HepG2 (cell line): ENCODE results near the gene NBEA. TPM values are rescaled to one million over a fixed set of nuclear protein-coding genes. Genes with fewer than 3 reads are reported as not detected.

Experiments
- BHLHE40 ChIP-seq: IDR thresholded peaks from 2 replicates; pipeline ENCODE4 v1.6.1; 2011; ENCODE audit warnings: low read length, improper control_type of control experiment
- CAMTA2 ChIP-seq: sonication (generic); formaldehyde crosslinking; IDR thresholded peaks from 2 replicates; pipeline ENCODE4 v1.4.0; 2020; ENCODE audit warnings: mild to moderate bottlenecking, missing genetic modification reagents, borderline replicate concordance
- E2F1 ChIP-seq: sonication (generic); formaldehyde crosslinking; IDR thresholded peaks from 2 replicates; pipeline ENCODE4 v1.5.0; 2020; ENCODE audit warnings: missing genetic modification reagents
- HMGXB4 ChIP-seq, 2 experiments: sonication (generic) in 1 of 2; formaldehyde crosslinking in 1 of 2; IDR thresholded peaks; 2 replicates each; pipeline versions ENCODE4 v1.4.0 to v1.6.1; 2018 to 2020; ENCODE audit warnings: missing genetic modification reagents in 2 of 2, borderline replicate concordance in 1 of 2, low read depth in 1 of 2, mild to moderate bottlenecking in 1 of 2, missing biosample characterization in 1 of 2
- KAT8 ChIP-seq: IDR thresholded peaks from 2 replicates; pipeline ENCODE4 v1.6.1; 2016; ENCODE audit warnings: missing genetic modification reagents, missing compliant biosample characterization
- KLF6 ChIP-seq: IDR thresholded peaks from 2 replicates; pipeline ENCODE4 v1.8.0; 2016; ENCODE audit warnings: missing biosample characterization, missing genetic modification reagents
- MBNL3 ChIP-seq: fragments of 250-450 bp; sonication (Bioruptor Pico); conservative IDR thresholded peaks from 2 replicates; pipeline ENCODE4 v1.8.0; 2022; ENCODE audit warnings: mild to moderate bottlenecking, inconsistent platforms
- MXD4 ChIP-seq: IDR thresholded peaks from 2 replicates; pipeline ENCODE4 v1.6.1; 2016; ENCODE audit warnings: mild to moderate bottlenecking, missing biosample characterization, missing genetic modification reagents
- MYC ChIP-seq: sonication (generic); formaldehyde crosslinking; IDR thresholded peaks from 2 replicates; pipeline ENCODE4 v1.9.0; 2021; ENCODE audit warnings: missing genetic modification reagents, borderline replicate concordance
- NFIC ChIP-seq: IDR thresholded peaks from 2 replicates; pipeline ENCODE4 v1.6.1; 2012; ENCODE audit warnings: mild to moderate bottlenecking, low read length, inconsistent platforms
- ONECUT2 ChIP-seq: sonication (generic); formaldehyde crosslinking; IDR thresholded peaks from 2 replicates; pipeline ENCODE4 v1.4.0; 2020; ENCODE audit warnings: missing genetic modification reagents
- PITX1 ChIP-seq: sonication (generic); formaldehyde crosslinking; IDR thresholded peaks from 2 replicates; pipeline ENCODE4 v1.5.1; 2020; ENCODE audit warnings: mild to moderate bottlenecking, missing genetic modification reagents
- REXO4 ChIP-seq: sonication (generic); formaldehyde crosslinking; IDR thresholded peaks from 2 replicates; pipeline ENCODE4 v1.8.0; 2022; ENCODE audit warnings: missing genetic modification reagents, mild to moderate bottlenecking, borderline replicate concordance
- SOX13 ChIP-seq, 3 experiments: fragments of 450-650 bp in 1 of 3; sonication (generic) in 1 of 3; formaldehyde crosslinking in 1 of 3; IDR thresholded peaks in 2 of 3; conservative IDR thresholded peaks in 1 of 3; 2 replicates each; pipeline versions ENCODE4 v1.5.0 to v1.6.1; 2016 to 2020; ENCODE audit warnings: antibody characterized with exemption in 1 of 3, mild to moderate bottlenecking in 1 of 3, missing compliant biosample characterization in 1 of 3, missing genetic modification reagents in 1 of 3, moderate library complexity in 1 of 3
- ZBTB49 ChIP-seq: sonication (generic); formaldehyde crosslinking; IDR thresholded peaks from 2 replicates; pipeline ENCODE4 v1.4.0; 2020; ENCODE audit warnings: missing genetic modification reagents, borderline replicate concordance
- ZNF432 ChIP-seq: sonication (generic); formaldehyde crosslinking; IDR thresholded peaks from 2 replicates; pipeline ENCODE4 v1.5.0; 2020; ENCODE audit warnings: missing genetic modification reagents, mild to moderate bottlenecking, borderline replicate concordance
- ZNF556 ChIP-seq: sonication (generic); formaldehyde crosslinking; IDR thresholded peaks from 2 replicates; pipeline ENCODE4 v1.4.0; 2020; ENCODE audit warnings: mild to moderate bottlenecking, missing genetic modification reagents, borderline replicate concordance
- ZNF574 ChIP-seq: sonication (generic); formaldehyde crosslinking; IDR thresholded peaks from 2 replicates; pipeline ENCODE4 v1.4.0; 2020; ENCODE audit warnings: missing genetic modification reagents
- ZNF597 ChIP-seq: sonication (generic); formaldehyde crosslinking; IDR thresholded peaks from 2 replicates; pipeline ENCODE4 v1.5.0; 2020; ENCODE audit warnings: missing genetic modification reagents
- ZNF782 ChIP-seq: sonication (generic); formaldehyde crosslinking; IDR thresholded peaks from 2 replicates; pipeline ENCODE4 v1.4.0; 2020; ENCODE audit warnings: missing genetic modification reagents, mild to moderate bottlenecking, borderline replicate concordance
- polyA plus RNA-seq, 8 experiments: library from polyadenylated mRNA; depleted of rRNA in 3 of 8; stranded (reverse) in 7 of 8; unstranded in 1 of 8; fragments of >200 nt; fragmentation: Illumina TruSeq in 4 of 8; extraction: Trizol in 4 of 8; gene quantifications; 2 replicates each; pipeline versions ENCODE4 v1.2.1 to v1.2.3, GENCODE V29; 2011 to 2016; ENCODE audit warnings: low read depth in 4 of 8, missing spikeins in 1 of 8, mixed read lengths in 1 of 8; ENCODE audit not compliant: insufficient read depth in 1 of 8
- total RNA-seq, 5 experiments: library from RNA; depleted of rRNA; stranded (reverse); fragments of >200 nt; fragmentation: Illumina TruSeq; extraction: Trizol; gene quantifications; 2 replicates each; pipeline ENCODE4 v1.2.3, GENCODE V29; 2016; ENCODE audit warnings: low read depth in 1 of 5

NBEA gene
- total and polyA plus RNA-seq, 2 of the 13 experiments (the other 11 are each of a cell fraction or from before 2014, with no cell fraction given), result 2.7 to 2.8 TPM

- TF ChIP-seq ZNF574 (CRISPR knock-in tag), result no peak
- no peak for TF ChIP-seq E2F1
- no peak for TF ChIP-seq ZNF432 (CRISPR knock-in tag)
- TF ChIP-seq MBNL3 (CRISPR knock-in tag), result no peak
- no peak for TF ChIP-seq PITX1 (CRISPR knock-in tag)
- TF ChIP-seq ZNF556, result no peak
- TF ChIP-seq MXD4 (CRISPR knock-in tag), result no peak
- TF ChIP-seq NFIC, result peak; percentile 34; the same call in 1 of the 2 replicates
- no peak for TF ChIP-seq CAMTA2 (CRISPR knock-in tag)
- 0 out of 2 replicates have a peak, but pooled peaks have one; percentile 35 for TF ChIP-seq KAT8
- TF ChIP-seq MYC, result no peak
- TF ChIP-seq BHLHE40, result no peak
- TF ChIP-seq ZBTB49, result no peak
- no peak for TF ChIP-seq ONECUT2
- no peak for TF ChIP-seq ZNF782
- TF ChIP-seq HMGXB4 (CRISPR knock-in tag; IDR thresholded peaks at IDR 0.05; ENCODE audit: borderline replicate concordance in 1 of 2, low read depth in 1 of 2), result no peak
- TF ChIP-seq ZNF597 (CRISPR knock-in tag), result no peak
- no peak; the same call in 1 of the 2 replicates for TF ChIP-seq SOX13 (IDR thresholded peaks at IDR 0.05)
- peak in 1 of 2 experiments; percentile 73; a peak in 2 of 4 replicates for TF ChIP-seq SOX13 (CRISPR knock-in tag; conservative IDR thresholded peaks at IDR 0.05 in 1 of 2, IDR thresholded peaks at IDR 0.05 in 1 of 2)
- TF ChIP-seq REXO4 (CRISPR knock-in tag), result no peak
- TF ChIP-seq KLF6, result no peak
Measured at GRCh38 chr13:35349673-35350278, 407.7 kb downstream of the NBEA start (continued).
